Muscle of back (tissue), 11 donors: Measurements from ENCODE around the gene PIGS. TPM values are rescaled to one million over a fixed set of nuclear protein-coding genes. Genes with fewer than 3 reads are reported as not detected.
A peak's percentile ranks its signal among the peaks of the same experiment; 100 is the strongest.
"Not testable (repeated sequence)": the region's sequence is repeated elsewhere in the genome, so short reads cannot be mapped to it uniquely, and the experiment has no call there.

ENCODE experiments used
- DNase-seq, 3 donors: peaks; one replicate each; pipeline versions ENCODE4 v3.0.0 to v3.0.0-alpha.2; 2013
- polyA plus RNA-seq, 10 donors: library from polyadenylated mRNA; unstranded; fragments of 120-200 nt; gene quantifications; one replicate each; pipeline ENCODE4 v1.2.1, GENCODE V29; 2013; ENCODE audit not compliant: insufficient read length in 10 of 10

PIGS gene
- polyA plus RNA-seq, 10 donors = 39.9 to 52.0 (median 44.3) TPM

GRCh38 chr17:28582513-28582912, 11.2 kb upstream of the PIGS start:
- DNase-seq = no peak

GRCh38 chr17:28580959-28581358, 9.6 kb upstream of the PIGS start:
- DNase-seq = no peak

DNA sequence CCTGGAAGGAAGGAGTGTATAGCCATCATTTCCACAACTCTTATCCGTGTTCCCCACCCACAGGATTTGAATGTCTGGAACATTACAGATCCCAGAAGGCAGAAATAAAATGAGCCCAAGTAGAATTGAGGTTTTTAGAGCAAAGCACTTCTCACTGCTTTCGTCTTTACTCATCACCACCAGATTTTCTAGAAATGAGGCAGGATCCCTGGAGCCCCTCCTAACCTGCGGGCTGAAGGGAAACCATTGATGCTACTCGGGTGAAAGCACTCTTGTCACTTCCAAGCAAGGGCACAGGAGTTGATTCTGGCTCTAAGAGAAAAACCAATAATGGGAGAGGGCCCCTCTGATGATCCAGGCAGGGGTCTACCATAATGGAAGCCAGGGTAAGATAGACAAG, 8.2 kb upstream of the PIGS start:
- DNase-seq = no peak

DNA sequence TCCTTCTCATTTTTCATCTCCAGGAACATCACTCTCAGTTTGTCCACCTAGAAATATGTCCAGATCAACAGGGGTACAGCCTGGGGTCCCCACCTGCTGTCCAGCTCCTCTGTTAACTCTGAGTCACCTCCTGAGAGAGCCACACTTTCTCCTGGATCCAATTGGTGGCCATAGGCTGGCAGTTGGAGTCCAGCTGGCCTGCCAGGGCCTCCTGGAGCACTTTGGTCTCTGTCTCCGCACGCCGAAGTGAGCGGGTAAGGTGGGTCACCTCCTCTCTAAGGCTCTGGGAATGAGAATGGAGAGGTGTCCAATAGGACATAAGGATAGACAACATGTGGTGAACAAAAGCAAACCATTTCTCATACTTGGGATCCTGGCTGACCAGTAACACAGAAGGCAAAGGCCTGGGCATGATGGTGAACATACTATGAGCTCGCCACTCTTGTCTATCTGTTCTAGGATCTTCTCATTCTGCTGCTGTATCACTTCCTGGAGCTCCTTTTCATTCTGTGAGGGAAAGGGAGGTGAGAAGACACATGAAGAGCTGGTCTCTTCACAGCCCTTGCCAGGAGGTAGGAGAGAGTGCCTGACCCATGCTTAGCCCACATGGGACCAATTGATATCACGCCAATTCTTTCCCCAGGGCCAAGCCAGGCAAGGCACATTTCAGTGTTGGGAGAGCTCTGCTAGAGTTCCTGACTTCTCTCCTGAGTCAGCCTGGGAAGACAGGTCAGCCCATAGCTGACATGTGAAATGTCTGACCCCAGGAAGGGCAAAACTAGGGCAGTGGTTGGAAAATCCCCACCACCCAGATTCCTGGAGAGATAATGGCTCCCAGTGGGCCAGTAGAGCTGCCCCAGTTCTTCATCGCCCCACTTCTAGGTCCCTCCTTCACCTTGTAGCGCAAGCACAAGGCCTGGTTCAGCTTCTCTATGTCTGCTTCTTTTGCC, 7.2 kb upstream of the PIGS start:
- no peak for DNase-seq

- DNase-seq = no peak
These were observed 6.1 kb upstream of the PIGS start for GRCh38 chr17:28577466-28577824.

- peak; percentile 84 to 92 (median 87) for DNase-seq
These were observed 5.6 kb upstream of the PIGS start, which contains the start of gene ALDOC for GRCh38 chr17:28576758-28577465. Gene ALDOC, minus strand, starts transcription at chr17:28576895. Its CDS starts 1,363 bp downstream, at chr17:28575532.

DNA sequence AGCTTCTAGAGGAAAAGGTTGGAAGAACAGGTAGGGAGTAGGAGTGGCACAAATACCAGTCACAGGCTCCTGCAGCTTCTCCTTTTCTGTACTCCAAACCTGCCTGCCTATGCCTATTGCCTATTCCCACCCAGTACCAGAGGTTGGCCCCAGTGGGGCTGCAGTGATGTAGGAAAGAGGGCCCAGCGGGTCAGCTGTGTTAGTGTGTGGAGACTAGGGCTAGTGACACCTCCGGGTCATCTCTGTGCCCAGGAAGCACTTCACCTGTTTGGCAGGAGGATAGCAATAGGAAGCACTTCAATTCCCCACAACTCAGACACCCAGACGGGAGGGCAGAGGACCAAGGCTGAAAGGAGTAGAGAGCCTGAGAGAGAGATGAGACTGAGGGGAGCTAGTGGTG, 4.7 kb upstream of the PIGS start:
- DNase-seq = not testable (repeated sequence)

DNA sequence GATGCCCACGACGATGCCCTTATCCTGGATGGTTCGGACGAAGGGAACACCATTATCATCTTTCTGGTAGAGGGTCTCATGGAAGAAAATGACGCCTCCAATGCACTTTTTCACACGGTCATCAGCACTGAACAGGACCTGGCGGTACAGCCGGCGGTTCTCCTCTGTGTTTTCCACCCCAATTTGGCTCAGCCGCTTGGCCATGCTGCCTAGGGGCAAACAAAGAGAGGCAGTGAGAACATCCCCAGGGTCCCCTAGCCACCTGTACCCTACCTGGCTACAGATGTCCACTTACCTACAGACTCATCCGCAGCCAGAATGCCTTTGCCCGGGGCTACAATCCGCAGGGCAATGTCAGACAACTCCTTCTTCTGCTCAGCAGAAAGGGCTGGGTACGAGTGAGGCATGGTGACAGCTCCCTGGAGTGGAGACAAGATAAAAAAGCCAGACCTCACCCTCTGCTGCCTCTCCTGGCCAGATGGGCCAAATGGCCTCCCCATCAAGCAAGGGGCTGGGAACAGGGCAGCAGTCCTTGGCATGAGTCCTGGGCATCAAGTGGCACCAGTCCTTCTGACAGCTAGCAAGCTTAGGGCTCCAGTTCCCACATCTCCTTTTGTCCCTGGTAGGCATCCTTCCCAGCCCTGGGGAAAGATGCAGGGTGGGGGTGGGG, 3.9 kb upstream of the PIGS start:
- DNase-seq = no peak

GRCh38 chr17:28574526-28574925, 3.2 kb upstream of the PIGS start:
- no peak for DNase-seq

GRCh38 chr17:28573966-28574480, 2.7 kb upstream of the PIGS start:
- DNase-seq = no peak

DNA sequence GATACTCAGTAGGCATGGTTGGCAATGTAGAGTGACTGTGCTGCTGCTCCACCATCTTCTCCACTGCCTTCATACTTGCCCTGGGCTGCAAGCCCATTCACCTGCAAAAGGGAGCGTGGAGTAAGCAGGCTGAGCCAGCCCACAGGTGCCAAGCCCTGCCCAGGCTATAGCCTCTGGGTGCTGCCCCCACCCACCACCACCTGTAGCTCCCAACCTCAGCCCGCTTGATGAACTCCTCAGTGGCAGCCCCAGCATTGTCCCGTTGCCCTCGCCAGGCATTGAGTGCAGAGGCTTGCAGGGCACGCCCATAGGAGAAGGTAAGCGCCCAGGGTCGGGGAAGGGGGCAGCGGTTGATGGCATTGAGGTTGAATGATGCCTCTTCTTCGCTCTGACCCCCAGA, 2.2 kb upstream of the PIGS start:
- no peak for DNase-seq

DNA sequence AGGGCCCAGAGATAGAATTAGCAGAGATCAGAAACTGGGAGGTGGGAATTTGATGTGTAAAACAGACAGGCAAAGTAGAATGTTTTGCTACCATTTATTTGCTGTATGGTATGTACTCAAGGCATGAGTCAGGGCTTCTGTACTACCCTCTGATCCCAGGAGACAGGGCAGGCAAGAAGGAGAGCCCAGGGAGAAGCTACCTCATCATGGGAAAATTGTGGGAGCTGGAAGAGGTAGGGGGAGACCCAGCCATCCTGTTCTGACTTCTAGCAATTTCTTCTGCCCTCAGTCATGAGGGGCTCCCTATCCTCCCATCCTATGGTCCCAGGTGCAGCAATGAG, 1.7 kb upstream of the PIGS start:
- DNase-seq = no peak

GRCh38 chr17:28572259-28573039, 1.1 kb upstream of the PIGS start:
- no peak for DNase-seq

DNA sequence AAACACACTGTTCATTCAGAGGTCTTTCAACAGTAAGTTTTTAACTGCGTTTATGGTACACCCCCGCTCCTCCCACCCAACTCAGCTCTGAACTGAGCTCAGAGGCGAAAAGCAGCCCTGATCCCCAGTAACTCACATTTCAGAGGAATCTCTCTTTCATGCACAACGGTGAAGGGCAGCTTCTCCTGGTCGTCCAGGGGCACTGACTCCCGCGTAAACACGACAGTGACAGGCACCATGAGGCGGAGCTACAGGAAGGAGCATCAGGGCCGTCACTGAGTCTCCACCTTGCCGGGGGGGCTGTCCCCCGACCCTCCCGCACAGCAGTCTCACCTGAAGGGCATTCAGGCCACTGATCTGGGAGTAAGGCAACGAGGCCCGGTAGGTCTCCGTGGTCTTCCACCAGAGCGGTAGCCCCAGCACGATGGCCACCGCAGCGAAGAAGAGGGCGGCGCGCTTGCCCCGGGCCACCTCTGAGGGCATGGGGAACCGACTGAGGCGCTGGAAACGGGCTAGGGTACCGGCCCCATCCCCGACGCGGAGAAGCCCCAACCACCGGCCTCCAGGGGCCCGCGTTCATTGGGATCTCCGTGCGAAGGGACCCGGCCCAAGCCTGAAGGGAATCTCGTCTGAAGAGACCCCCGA, 486 bp downstream of the PIGS start:
- DNase-seq = peak in 1 of 3 donors; percentile 42

- no peak for DNase-seq
These were observed 1.9 kb downstream of the PIGS start for GRCh38 chr17:28569446-28569845.

DNA sequence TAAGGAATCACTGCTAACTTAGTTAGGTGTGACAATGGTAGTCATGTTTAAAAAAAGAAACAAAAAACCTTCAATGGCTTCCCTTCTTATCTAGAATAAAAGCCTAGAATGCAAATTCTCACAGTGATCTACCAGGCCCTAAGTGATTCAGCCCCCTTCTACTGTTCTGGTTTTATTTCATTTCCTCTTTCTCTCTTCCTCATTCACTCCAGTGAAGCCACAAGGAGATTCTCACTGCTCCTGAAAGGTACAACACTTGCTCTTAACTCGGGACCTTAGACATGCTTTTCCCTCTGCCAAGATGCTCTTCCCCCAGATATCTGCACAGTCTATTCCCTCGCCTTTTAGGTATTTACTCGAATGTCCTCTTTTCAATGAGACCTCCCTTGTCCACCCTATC, 3.7 kb downstream of the PIGS start:
- no peak for DNase-seq

- peak in 1 of 3 donors; percentile 33 for DNase-seq
These were observed 7.8 kb downstream of the PIGS start for GRCh38 chr17:28563475-28563874.

DNA sequence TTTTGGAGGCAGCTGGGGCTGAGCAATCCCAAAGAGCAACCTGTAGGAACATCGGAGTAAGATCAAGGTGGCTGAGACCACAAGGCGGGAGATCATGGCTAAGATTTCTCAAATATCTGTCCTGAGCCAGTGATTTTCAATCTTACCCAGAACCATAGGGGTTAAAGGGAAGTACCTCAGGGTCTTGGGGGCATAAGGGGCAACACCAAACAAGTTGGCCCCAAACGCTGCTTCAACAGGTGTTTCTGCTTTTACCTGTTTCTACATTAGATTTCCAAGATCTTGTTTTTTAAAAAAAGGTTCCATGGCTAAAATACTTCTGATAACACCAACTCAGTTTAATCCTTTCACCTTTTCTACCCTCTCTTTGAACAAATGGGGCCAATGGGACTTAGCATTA, 16.3 kb downstream of the PIGS start:
- no peak for DNase-seq

DNA sequence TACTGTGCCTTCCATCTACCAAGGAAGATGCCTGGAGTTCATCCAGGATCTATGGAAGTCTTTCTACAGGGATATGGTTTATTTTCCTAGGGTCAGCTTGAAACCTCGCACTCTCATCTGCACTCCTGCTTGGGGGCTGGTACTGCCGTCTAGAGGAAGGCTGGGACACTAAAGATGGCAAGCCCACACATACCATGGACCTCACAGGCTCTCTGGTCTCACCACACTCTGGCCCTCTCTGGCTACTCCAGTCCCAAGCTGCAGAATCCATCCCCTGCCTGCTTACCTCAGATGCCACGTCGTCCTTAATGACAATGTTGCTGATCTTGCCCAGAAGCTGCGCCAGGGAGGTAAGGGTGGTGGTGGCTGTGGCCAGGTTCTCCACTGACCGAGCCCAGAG, 16.8 kb downstream of the PIGS start:
- DNase-seq = no peak

DNA sequence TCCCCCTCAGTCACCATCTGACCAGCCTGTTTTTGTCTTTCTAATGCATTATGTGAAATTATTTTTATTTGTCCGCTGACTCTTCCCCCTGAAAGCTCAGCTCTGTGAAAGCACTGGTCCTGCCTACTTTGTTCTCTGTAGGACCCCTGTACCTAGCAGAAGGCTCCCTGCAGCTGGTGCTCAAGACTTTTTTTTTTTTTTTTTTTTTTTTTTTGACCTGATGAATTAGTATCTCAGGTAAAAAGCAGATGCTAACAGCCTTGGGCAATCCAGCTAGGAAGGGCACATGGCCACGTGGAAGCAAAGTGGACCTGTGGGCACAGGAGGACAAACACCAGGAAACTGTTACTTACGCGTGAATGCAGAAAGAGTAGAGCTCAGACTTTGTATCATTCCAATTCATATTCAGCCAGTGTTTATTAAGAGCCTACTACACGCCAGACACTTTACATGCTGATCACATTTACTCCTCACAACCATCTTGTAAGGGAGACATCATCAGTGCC, 18.3 kb downstream of the PIGS start:
- no peak for DNase-seq
